RWPE2 (cell line): ENCODE data around the gene COL11A2.

Source experiments
- ATAC-seq: fragments of 200-7000 bp; cut with Tn5 transposase; 3 replicates; pipeline ENCODE4 v1.9.1; 2021; ENCODE audit warnings: low read depth
- DNase-seq: peaks from one replicate; pipeline ENCODE4 v3.0.0-alpha.2; 2020; ENCODE audit warnings: low spot score
- H3K27ac ChIP-seq: fragments of 450-650 bp; 2 replicates; pipeline ENCODE4 v1.5.1; 2017; ENCODE audit warnings: mild to moderate bottlenecking; ENCODE audit not compliant: poor library complexity, severe bottlenecking
- H3K27me3 ChIP-seq: fragments of 250-450 bp; sonication (Bioruptor Pico); 2 replicates; pipeline ENCODE4 v1.5.1; 2021; ENCODE audit warnings: mild to moderate bottlenecking, moderate library complexity; ENCODE audit not compliant: insufficient read depth, poor library complexity, severe bottlenecking
- H3K36me3 ChIP-seq: fragments of 250-450 bp; sonication (Bioruptor Pico); 2 replicates; pipeline ENCODE4 v1.5.1; 2020; ENCODE audit warnings: low read depth, mild to moderate bottlenecking, moderate library complexity
- H3K4me1 ChIP-seq: fragments of 250-450 bp; sonication (Bioruptor Pico); 2 replicates; pipeline ENCODE4 v1.5.1; 2021; ENCODE audit warnings: mild to moderate bottlenecking, moderate library complexity; ENCODE audit not compliant: insufficient read depth, poor library complexity, severe bottlenecking
- H3K4me3 ChIP-seq: fragments of 250-450 bp; sonication (Bioruptor Pico); 2 replicates; pipeline ENCODE4 v1.5.1; 2021; ENCODE audit warnings: mild to moderate bottlenecking, moderate library complexity; ENCODE audit not compliant: severe bottlenecking
- H3K9me3 ChIP-seq: fragments of 250-450 bp; sonication (Bioruptor Pico); 2 replicates; pipeline ENCODE4 v1.5.1; 2021; ENCODE audit warnings: mild to moderate bottlenecking, moderate library complexity; ENCODE audit not compliant: severe bottlenecking
- TF ChIP-seq, protein P1 (sequence below): fragments of 450-650 bp; IDR thresholded peaks from one replicate; pipeline ENCODE4 v1.5.1; 2017; ENCODE audit warnings: mild to moderate bottlenecking, moderate library complexity; ENCODE audit not compliant: poor library complexity, severe bottlenecking

The COL11A2 gene

DNA sequence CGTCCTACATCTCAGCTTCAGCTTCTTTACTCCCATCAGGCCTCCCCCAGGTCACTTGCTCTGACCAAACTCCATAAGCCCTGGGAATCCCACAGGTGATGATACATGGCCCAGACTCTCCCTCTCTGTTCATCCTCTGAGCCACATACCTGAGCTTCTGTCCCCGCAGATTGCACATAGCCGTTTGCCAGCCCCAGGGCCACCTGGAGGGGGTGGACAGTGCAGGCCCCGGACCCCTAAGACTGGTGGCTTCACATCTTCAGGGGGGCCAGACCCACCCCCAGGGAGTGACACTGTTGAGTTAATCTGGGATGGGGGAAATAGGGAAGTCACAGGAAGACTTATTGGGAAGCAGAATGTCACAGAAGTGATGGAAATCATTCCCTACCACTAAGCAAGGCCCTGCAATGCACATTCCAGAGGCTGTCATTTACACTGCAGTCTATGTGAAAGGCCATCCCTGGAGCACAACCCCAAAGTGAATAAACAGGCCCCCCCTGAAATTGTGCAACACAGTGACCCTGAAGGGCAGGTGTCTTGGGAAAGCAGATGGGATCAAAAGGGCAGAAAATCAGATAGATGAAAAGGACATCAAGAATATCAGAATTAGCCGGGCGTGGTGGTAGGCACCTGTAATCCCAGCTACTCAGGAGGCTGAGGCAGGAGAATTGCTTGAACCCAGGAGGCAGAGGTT, 6.0 kb upstream of the COL11A2 start:
- H3K27ac ChIP-seq = no peak overlapping the region
- ATAC-seq = no peak
- no peaks in the 10 kb centered on the region for H3K9me3 ChIP-seq

DNA sequence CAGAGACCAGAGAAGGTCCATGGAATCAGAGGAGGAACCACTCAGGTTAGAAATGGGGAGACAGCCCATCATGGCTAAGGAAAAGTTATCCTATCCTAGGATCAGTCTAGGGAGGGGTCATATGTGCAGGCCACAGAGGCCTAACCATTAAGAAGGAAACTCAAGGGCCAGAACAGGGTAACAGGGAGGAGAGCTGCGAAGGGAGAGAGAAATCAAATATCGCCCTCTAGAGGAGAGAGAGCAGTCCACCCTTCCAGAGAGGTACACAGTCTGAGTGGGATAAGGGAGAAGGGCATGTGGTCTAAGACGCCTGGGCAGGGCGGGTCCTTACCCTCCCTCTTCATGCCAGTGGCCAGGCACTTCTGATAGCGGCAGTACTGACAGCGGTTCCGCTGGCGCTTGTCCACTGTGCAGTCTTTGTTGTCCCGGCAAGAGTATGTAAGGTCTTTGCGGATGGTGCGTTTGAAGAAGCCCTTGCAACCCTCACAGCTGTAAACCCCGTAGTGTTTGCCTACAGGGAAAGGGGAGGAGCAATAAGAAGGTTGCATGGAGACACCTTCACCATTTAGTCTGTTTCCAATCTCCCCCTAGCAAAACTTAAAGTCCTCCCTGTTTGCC, 5.3 kb upstream of the COL11A2 start:
- TF ChIP-seq, protein P1, sequence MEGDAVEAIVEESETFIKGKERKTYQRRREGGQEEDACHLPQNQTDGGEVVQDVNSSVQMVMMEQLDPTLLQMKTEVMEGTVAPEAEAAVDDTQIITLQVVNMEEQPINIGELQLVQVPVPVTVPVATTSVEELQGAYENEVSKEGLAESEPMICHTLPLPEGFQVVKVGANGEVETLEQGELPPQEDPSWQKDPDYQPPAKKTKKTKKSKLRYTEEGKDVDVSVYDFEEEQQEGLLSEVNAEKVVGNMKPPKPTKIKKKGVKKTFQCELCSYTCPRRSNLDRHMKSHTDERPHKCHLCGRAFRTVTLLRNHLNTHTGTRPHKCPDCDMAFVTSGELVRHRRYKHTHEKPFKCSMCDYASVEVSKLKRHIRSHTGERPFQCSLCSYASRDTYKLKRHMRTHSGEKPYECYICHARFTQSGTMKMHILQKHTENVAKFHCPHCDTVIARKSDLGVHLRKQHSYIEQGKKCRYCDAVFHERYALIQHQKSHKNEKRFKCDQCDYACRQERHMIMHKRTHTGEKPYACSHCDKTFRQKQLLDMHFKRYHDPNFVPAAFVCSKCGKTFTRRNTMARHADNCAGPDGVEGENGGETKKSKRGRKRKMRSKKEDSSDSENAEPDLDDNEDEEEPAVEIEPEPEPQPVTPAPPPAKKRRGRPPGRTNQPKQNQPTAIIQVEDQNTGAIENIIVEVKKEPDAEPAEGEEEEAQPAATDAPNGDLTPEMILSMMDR = peak; percentile 69
- peak; percentile 43 for ATAC-seq
- DNase-seq = no peak
- peaks cover 50% of the 10 kb centered on the region for H3K36me3 ChIP-seq
- no peak overlapping the region for H3K4me3 ChIP-seq
- H3K27ac ChIP-seq = no peak overlapping the region
- H3K9me3 ChIP-seq = no peaks in the 10 kb centered on the region
- H3K27me3 ChIP-seq = peaks cover 3% of the 10 kb centered on the region
- peaks cover 4% of the 10 kb centered on the region for H3K4me1 ChIP-seq

More for the DNA sequence above, 6.0 kb upstream of the COL11A2 start:
- H3K27me3 ChIP-seq = no peaks in the 10 kb centered on the region
- H3K36me3 ChIP-seq = peaks cover 57% of the 10 kb centered on the region
- TF ChIP-seq, protein P1 = no peak
- no peak overlapping the region for H3K4me3 ChIP-seq
- peaks cover 4% of the 10 kb centered on the region for H3K4me1 ChIP-seq
- DNase-seq = peak; percentile 29

DNA sequence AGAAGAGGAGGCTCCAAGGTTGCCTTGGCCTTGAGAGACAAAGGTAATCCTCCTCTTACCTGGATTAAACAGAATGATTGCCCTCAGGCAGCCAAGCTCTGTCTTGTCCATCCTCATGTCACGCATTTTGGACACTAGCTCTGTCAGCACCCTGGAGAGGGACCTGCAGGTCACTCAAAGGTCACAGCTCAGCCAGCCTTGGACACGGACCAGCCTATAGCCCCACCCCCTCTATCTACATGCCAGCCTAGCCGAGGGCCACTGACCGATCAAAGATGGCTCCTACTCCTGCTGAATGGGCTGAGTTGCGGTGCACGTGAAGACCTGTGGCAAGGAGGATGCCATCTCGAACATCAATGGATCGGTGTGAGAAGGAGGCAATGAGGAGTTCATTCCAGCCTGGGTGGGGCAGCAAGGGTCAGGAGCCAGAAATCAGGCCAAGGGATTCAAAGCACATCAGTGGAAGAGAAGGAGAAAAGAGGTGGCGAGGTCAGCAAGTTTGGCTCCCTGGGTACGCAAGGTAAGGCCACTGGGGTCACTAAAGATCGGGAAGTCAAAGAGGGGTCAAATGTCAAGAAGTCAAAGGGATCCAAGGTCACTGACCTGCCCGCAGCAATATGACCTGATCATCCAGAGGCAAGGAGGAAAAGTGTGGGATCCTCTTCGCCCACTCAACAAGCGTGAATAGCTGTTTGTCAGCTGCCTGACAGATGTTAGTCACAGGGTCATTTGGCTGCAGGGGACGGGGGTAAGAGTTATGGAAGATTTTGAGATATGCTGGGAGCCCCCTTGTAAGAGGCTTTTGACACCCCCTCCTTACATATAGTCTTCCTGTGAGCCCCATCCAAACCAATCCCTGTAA, 3.3 kb upstream of the COL11A2 start:
- Histone ChIP-seq H3K27me3 (peaks cover 8% of the 10 kb centered on the region), H3K27ac (no peak overlapping the region), H3K4me3 (no peak overlapping the region), H3K9me3 (no peaks in the 10 kb centered on the region), H3K4me1 (no peaks in the 10 kb centered on the region), H3K36me3 (peaks cover 35% of the 10 kb centered on the region)
- DNase-seq (peak; percentile 22), ATAC-seq (no peak)
- TF ChIP-seq, protein P1 = no peak

DNA sequence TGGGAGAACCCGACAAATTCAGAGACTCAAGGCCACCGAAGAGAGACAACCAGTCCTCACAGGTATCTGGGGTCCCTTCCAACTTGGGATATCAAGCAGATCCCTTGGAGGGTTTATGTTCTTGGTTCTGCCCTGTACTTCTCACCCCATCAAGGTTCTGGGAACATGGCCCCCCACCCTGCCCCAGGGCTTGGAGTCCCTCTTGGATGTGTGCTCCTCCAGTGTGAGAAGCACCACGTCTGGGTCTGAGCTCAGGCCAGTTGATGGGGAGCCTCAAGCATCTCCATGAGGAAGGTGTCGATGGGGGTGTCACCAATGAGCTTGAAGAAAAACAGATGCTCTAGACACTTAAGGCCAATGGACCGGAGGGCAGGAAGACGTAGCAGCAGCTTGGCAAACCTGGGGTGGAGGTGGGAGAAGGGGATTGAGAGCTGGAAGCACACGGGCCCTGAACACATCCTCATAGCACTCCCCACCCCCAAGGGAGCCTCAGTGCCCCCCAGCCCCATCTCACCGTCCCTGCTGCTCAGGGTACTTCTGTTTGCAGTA, 2.2 kb upstream of the COL11A2 start:
- H3K27ac ChIP-seq = no peak overlapping the region
- no peak for DNase-seq
- no peak for ATAC-seq
- no peaks in the 10 kb centered on the region for H3K4me1 ChIP-seq
- peaks cover 35% of the 10 kb centered on the region for H3K36me3 ChIP-seq
- TF ChIP-seq, protein P1 = no peak
- no peak overlapping the region for H3K4me3 ChIP-seq
- no peaks in the 10 kb centered on the region for H3K9me3 ChIP-seq
- H3K27me3 ChIP-seq = peaks cover 8% of the 10 kb centered on the region
